GM19395 (cell line): ENCODE measurements around the gene HOXD12.

Experiments
- ATAC-seq: cut with Tn5 transposase; IDR thresholded peaks from one replicate; pipeline ENCODE4 v1.9.1; 2021; ENCODE audit warnings: mild to moderate bottlenecking, moderate library complexity; ENCODE audit not compliant: unreplicated experiment

The HOXD12 gene

DNA sequence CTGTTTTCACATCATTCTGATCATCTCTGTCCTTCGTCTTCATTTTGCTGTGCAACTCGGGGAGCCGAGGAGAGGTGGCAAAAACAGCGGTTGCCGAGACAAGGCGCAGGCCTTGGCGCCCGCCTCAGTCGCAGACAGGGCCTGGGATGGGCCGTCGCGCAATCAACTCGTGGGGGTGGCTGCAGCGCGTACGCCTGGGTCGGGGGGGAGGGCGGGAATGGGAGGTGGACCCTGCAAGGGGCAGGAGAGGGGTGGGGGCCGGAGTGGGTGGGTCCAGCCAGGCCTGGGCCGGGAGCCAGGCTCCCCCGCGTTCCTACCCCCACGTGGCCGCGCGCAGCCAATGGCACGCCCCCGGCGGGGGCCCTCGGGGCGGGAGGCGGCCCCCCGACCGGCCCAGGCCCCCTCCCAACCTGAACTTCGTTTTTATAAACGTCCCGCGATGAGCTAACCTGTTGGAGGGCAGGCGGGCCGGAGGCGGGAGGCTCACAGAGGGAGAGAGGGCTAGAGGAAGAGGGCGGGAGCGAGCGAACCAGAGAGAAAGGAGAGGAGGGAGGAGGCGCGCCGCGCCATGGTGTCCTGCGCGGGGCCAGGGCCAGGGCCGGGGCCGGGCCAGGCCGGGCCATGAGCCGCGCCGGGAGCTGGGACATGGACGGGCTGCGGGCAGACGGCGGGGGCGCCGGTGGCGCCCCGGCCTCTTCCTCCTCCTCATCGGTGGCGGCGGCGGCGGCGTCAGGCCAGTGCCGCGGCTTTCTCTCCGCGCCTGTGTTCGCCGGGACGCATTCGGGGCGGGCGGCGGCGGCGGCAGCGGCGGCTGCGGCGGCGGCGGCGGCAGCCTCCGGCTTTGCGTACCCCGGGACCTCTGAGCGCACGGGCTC, 7.1 kb upstream of the HOXD12 start, which contains the start of gene HOXD13:
Gene HOXD13 (plus strand): TSS at position 452 of the 875 bp plus-strand sequence. CDS start 170 bp downstream, at position 622.
- no peak for ATAC-seq

GRCh38 chr2:176093145-176093897, 6.3 kb upstream of the HOXD12 start:
- no peak for ATAC-seq

DNA sequence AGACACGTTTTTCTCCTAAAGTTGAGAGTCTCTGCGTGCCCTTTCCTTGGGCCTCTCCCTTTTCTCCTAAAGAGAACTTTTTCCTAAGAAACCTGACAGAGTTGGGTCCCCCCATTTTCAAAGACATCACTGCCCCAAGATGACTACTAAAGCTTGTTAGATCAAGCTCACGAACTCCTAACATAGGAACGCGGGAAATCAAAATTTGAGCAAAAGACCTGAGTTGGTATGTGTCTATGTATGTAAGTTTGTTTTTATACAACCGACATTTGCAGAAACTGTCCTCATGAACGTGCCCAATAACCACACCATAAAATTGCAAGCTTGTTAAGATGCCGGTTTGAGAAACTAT, 5.7 kb upstream of the HOXD12 start:
- ATAC-seq = no peak

DNA sequence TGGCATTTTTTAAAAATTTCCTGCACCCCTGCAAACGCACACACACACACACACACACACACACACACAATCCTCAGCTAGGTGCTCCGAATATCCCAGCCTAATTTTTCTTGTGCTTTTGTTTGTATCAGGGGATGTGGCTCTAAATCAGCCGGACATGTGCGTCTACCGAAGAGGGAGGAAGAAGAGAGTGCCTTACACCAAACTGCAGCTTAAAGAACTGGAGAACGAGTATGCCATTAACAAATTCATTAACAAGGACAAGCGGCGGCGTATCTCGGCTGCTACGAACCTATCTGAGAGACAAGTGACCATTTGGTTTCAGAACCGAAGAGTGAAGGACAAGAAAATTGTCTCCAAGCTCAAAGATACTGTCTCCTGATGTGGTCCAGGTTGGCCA, 5.2 kb upstream of the HOXD12 start:
- no peak for ATAC-seq

- no peak for ATAC-seq
These were observed 4.2 kb upstream of the HOXD12 start for GRCh38 chr2:176095421-176095820.

DNA sequence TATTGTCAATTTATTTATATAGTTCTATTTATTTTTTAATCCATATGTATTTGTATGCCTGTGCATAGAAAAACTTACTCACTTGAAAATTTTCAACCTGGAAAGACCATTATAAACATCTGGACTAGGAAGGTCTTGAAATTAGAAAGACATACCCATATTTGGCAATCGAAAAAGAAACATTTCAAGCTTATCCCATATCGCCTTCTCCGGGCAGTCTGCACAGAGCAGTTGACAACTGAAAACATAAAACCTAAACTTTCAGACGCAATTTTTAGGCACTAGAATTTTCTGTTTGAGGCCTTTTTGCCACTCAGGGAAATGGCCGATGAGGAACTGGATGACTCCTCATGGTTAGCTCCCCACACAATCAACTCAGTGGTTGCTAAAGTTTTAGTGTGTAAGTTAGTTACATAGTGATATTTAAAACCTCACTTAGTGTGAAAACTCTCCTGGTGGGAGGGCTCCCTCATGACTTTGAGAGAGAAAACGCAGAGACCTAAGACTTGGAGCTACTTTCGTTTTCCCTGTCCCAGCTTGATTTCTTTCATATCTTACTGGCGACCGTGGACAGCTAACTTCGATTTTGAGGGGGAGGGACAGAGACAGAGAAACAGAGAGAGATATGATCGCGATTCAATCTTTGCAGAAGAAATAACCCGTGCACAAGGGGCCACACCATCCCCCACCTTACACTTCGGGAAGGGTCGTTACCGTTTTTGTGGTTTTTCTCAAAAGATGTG, 3.2 kb upstream of the HOXD12 start:
- ATAC-seq = no peak

- peak; percentile 88 for ATAC-seq
These were observed 2.4 kb upstream of the HOXD12 start for GRCh38 chr2:176096986-176097819.

DNA sequence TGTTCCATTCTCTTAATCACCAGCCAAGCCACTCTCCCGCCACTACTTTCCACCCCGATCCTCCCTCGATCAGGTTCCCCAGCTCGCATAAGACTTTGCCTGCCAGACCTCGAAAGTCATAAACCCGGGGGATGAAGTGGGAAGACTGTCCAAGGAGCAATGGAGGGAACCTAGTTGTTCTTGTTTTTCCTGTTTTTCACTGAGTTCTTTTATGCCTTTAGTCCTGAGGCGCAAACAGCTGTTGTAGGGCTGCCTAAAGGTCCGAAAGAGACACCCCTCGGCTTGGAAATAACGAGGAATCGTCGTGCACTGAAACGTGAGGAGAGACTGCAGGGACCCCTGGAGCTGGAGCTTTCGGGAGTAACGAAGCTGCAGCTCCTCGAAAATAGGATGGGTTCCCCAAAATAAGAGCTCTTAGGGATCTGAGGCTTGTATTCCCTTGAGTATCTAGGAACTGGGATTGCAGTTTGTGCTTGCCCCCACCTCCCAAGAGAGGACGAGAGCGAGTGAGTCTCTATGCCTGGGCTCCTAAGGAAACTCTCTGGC, 1.7 kb upstream of the HOXD12 start:
- ATAC-seq = no peak

GRCh38 chr2:176098366-176099158, 1.0 kb upstream of the HOXD12 start:
- no peak for ATAC-seq

GRCh38 chr2:176099159-176099727, 352 bp upstream of the HOXD12 start:
- ATAC-seq = no peak

- no peak for ATAC-seq
These were observed 1.0 kb downstream of the HOXD12 start for GRCh38 chr2:176100547-176101140.

GRCh38 chr2:176101216-176101830, 1.7 kb downstream of the HOXD12 start:
- no peak for ATAC-seq

DNA sequence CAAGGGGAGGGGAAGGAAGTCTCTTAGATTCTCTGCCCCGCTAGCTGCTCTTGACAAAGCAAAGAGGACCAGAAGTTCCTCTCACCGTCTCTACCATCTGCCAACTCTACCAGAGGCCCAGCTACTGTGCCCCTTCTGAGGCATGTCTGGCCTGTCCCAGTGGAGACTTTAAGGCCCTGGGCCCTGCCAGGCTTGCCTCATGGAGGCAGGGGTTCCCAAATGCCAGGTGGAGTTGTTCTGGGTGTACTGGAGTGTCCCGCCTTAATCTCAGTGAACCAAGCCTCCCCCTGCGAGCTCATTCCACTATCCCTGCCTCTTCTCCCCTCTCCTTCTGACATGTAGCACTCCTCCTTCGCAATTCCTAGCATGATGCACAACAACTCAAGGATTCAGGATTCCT, 2.2 kb downstream of the HOXD12 start:
- no peak for ATAC-seq

DNA sequence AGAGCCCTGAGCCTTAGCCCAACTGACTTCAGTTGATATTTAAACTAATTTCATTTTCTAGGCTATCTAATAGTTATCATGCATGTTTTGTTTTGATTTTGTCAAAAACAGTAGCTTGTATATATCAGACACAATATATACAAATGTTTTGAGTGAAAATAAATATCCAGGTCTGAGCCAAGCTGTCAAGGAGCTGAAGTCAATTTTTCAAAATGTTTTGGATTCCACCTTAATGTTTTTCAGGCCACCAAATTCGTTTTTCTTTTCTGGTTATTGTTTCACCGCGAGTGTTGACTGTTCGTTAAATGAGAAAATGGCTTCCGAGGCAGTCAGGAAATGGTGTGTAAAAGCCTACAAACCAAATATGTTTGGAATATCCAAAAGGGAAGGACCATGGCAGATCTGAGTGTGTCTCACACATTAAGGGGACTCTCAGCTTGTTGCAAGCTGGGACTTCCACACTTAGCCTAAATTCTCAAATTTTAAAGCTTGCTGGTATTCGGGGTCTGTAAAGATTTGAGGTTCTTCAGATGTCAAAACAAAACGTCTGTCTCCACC, 2.8 kb downstream of the HOXD12 start:
- ATAC-seq = no peak

GRCh38 chr2:176103194-176103593, 3.6 kb downstream of the HOXD12 start:
- ATAC-seq = no peak

- ATAC-seq = no peak
These were observed 4.2 kb downstream of the HOXD12 start for GRCh38 chr2:176103742-176104315.

GRCh38 chr2:176104316-176105077, 4.9 kb downstream of the HOXD12 start:
- no peak for ATAC-seq
